Mucosa of stomach (tissue), 1 donor: ENCODE data around the gene FAM171A2.
"Not testable (repeated sequence)": the region's sequence is repeated elsewhere in the genome, so short reads cannot be mapped to it uniquely, and the experiment has no call there.

ENCODE experiments used
- H3K27me3 ChIP-seq: one replicate; pipeline ENCODE4 v1.7.0; 2013; ENCODE audit warnings: mild to moderate bottlenecking, low read length; ENCODE audit not compliant: control insufficient read depth, insufficient read depth
- H3K36me3 ChIP-seq: one replicate; pipeline ENCODE4 v1.7.0; 2013; ENCODE audit warnings: low read length; ENCODE audit not compliant: control insufficient read depth, insufficient read depth
- H3K4me1 ChIP-seq: one replicate; pipeline ENCODE4 v1.7.0; 2013; ENCODE audit warnings: mild to moderate bottlenecking, low read length; ENCODE audit not compliant: control insufficient read depth, insufficient read depth
- H3K4me3 ChIP-seq: one replicate; pipeline ENCODE4 v1.7.0; 2013; ENCODE audit warnings: low read length
- H3K9ac ChIP-seq: one replicate; pipeline ENCODE4 v1.7.0; 2013; ENCODE audit warnings: mild to moderate bottlenecking, low read length, moderate library complexity
- H3K9me3 ChIP-seq: one replicate; pipeline ENCODE4 v1.7.0; 2013; ENCODE audit warnings: mild to moderate bottlenecking, low read length, moderate library complexity; ENCODE audit not compliant: control insufficient read depth
- donor health status: Pancreatic carcinoma.

Gene FAM171A2

DNA sequence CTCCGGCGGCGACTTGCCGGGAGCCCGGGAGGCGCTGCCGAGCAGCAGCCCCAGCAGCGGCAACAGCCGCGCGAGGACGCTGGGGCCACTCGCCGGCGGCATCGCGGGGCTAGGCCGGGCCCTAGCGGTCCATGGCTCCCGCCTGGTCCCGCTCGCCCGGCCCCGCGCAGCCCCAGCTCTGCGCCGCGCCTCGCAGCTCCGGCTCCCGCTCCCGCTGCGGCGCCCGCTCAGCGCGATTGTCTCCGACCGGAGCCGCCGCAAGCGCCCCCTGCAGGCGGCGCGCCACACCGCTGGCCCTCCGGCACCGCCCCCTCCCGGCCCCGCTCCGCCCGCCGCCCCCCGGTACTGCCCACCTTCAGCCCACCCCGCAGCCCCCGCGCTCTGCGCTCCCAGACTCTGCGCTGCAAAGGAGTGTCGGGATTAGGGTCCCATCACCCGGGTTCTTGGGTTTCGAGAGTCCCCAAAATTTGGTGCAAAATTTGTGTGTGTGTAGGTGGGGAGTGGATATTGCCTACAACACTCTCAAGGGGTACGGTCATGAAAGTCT is at the start of gene FAM171A2:
FAM171A2 (minus strand) TSS at position 241 of the 547 bp plus-strand sequence; CDS start at position 102, 139 bp downstream.
- no peaks in the 10 kb centered on the region for H3K4me1 ChIP-seq
- no peak within 1 kb of the TSS for H3K9ac ChIP-seq
- H3K4me3 ChIP-seq, result no peak within 1 kb of the TSS
- no peaks in the 10 kb centered on the region for H3K9me3 ChIP-seq
- H3K36me3 ChIP-seq, result no peaks in the 10 kb centered on the region
- peaks cover 32% of the 10 kb centered on the region for H3K27me3 ChIP-seq

DNA sequence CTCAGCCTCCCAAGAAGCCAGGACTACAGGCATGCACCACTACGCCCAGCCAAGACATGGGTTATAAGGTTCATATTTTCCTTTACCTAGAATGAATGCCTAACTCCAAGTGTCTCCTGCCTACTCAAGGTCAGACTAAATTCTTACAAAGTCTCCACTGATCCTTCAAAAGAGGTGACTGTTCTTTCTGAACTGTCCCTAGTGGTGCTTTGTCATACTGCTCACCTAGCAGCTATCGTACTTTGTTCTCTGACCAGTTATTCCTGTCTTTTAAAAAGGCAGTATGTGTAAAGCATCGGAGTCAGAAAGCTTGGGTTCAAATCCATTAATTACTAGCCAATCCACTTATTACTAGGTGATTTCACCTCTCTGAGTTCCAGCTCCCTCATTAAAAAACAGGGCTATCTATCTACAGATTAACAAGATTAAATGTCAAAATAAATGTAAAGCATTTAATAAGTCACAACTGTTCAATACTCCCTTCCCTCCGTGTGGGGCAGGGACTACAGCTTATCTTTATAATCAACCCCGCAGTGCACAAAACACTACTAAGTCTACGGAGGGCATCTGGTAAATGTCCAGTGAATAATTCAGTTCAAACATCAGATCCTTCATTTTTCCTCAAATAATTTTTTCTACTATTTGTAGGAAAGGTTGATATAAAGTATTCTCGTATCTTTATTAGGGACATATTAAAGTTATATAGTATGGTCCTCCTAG is 45.8 kb upstream of the FAM171A2 start:
- Histone ChIP-seq H3K9ac (no peak overlapping the region), H3K36me3 (no peaks in the 10 kb centered on the region), H3K27me3 (no peaks in the 10 kb centered on the region), H3K4me3 (no peak overlapping the region), H3K9me3 (no peaks in the 10 kb centered on the region), H3K4me1 (no peaks in the 10 kb centered on the region)

DNA sequence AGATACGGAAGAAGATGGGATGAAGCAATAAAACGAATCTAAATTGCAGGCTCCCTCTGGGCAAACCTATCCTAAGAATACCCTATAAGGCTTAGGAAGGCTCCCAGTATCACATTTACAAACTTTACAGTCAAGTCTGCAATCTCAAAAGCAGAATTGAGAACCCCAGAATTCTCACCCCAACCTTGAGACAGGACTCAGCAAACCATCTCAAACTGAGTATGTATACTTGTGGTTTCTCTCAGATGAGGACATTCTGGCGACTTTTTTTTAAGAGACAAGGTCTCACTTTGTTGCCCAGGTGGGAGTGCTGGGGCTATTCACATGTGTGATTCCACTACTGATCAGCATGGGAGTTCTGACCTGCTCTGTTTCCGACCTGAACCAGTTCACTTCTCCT is 45.1 kb upstream of the FAM171A2 start:
- H3K27me3 ChIP-seq, result no peaks in the 10 kb centered on the region
- no peak overlapping the region for H3K4me3 ChIP-seq
- no peaks in the 10 kb centered on the region for H3K4me1 ChIP-seq
- H3K9ac ChIP-seq, result no peak overlapping the region
- no peaks in the 10 kb centered on the region for H3K9me3 ChIP-seq
- no peaks in the 10 kb centered on the region for H3K36me3 ChIP-seq

DNA sequence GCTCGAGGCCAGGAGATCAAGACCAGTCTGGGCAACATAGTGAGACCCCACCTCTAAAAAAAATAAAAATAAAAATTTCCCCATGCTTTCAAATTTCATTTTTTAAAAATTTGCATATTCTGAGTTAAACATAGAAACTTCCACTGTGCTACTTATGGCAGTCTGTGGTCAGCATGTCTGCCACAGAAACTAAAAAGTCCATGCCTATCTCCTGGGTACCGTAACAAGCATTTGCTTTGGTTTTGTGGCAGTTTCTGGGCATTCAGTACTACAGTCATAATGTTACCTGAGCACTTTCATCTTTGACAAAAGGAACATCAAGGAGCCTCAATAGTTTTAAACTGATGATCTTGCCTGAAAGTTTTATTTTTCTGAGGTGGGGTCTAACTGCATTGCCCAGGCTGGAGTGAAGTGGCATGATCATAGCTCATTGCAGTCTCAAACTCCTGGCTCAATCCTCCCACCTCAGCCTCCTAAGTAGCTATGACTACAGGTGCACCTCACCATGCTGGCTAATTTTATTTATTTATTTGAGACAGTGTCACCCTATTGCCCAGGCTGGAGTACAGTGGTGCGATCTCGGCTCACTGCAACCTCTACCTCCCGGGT is 39.0 kb upstream of the FAM171A2 start:
- H3K36me3 ChIP-seq, result no peaks in the 10 kb centered on the region
- no peaks in the 10 kb centered on the region for H3K4me1 ChIP-seq
- H3K9ac ChIP-seq, result no peak overlapping the region
- no peaks in the 10 kb centered on the region for H3K9me3 ChIP-seq
- H3K4me3 ChIP-seq, result no peak overlapping the region
- H3K27me3 ChIP-seq, result no peaks in the 10 kb centered on the region

DNA sequence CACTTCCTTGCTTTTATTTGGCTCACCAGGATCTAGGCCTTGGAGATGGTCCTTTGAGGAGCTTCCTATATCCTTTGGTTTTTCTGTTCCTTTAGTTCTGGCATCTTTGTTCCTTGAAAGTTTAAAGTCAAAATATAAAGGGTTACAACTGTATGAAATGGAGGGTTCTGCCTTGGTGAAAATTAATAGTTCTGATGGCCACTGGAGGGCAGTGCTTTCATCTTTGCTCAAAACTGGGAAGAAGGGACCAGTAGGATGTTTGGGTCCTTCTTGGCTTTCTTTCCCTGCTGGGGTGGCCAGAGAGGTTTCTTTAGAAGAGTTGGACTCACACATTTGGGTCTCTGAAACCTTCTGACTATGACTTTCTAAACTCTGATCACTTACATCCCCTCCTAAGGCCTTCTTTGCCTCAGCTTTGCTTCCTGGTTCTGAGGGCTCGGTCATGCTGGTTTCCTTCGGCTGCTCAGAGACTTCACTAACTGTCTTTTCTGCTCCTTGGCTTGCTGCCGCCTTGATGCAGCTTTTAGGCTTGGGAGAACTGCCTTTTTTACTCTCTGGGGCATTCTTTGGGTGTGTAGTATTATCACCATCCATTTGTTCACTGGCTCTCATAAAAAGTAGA is 36.7 kb upstream of the FAM171A2 start:
- H3K36me3 ChIP-seq, result no peaks in the 10 kb centered on the region
- H3K27me3 ChIP-seq, result no peaks in the 10 kb centered on the region
- H3K9me3 ChIP-seq, result no peaks in the 10 kb centered on the region
- H3K4me1 ChIP-seq, result no peaks in the 10 kb centered on the region
- H3K4me3 ChIP-seq, result no peak overlapping the region
- no peak overlapping the region for H3K9ac ChIP-seq

DNA sequence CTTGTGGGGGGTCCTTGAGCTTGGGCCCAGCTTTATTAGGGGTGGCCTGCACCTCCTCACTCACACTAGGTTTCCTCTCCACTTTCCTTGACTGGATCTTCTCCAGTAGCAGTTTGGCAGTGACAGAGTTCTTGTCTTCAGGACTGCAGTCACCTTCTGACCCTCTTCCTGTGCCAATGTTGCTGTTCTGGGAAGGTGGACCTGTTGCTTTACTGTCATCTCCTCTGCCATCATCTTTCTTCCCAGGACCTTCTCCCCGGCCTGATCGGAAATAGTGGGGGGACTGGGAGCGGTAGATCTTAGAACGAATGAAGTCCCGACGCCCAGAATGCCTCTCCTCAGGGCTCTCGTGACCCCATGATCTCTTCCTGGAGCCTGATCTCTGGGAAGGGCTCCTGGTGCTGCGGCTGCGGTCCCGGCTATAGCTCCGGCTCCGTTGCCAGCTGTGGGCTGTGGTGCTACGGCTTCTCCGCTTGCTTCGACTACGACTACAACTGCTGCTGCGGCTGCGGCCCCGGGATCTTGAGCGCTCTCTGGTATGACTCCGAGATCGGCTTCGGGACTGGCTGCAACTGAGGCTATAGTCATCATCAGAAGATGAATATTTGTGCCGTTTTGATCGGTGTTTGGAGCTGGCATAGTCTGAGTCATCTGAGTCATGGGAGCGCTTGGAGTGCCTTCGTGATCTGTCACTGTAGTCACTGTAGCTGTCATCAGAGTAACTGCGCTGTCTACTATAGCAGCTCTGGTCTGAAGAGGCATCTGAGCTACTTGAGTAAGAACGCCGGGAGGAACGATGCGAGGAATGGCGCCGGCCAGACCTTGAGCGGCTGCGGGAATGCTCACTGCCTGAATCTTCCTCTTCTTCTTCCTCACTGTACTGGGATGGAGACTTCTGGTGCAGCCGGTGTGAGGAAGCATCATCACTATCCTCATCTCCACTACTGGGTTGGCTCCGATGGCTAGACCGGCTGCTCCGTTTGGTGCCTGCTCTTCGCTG is 35.3 kb upstream of the FAM171A2 start:
- no peaks in the 10 kb centered on the region for H3K9me3 ChIP-seq
- H3K36me3 ChIP-seq, result no peaks in the 10 kb centered on the region
- no peak overlapping the region for H3K9ac ChIP-seq
- H3K27me3 ChIP-seq, result no peaks in the 10 kb centered on the region
- no peaks in the 10 kb centered on the region for H3K4me1 ChIP-seq
- H3K4me3 ChIP-seq, result no peak overlapping the region

DNA sequence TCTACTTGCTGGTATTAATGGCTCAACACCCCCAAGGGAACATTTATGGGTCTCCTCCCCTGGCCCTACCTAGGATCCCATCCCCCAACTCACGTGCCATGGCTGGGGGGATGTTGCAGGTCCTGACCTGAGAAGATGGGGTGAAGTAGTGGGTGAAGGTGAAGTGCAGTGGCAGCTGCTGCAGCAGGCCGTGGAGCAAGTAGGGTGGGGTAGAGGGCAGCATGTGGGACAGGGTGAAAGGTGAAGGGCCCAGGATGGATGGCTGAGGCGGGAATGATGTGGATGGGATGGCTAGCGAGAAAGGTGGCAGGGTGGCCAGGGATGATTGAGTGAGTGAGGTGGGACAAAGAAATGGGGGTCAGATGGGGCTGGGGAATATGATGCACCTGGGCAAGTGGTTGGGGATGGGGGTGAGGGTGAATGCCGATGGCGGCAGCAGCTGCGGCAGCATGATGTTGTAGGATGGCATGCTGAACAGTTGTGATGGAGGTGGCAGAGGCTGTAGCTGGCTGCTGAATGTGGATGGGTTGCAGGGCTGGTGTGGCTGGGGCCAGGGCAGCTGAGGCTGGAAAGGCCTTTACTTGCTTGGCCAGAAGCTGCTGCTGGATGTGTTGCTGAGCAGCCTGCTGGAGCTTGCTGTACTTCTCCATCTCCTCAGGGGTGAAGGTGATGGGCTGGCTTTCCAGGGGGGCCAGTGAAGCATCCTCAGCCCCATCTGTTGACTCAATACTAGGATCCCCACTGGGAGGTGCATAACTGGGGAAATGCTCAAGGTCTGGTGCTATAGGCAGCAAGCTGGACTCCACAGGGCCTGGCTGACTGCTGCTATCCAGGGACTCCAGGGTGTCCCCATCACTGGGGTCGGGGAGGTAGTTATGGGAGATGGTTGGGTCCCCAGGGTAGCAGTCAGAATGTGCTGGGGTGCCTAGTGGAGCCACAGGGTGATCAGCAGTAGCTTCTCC is 34.1 kb upstream of the FAM171A2 start:
- Histone ChIP-seq H3K4me1 (peaks cover 6% of the 10 kb centered on the region), H3K4me3 (no peak overlapping the region), H3K9ac (no peak overlapping the region), H3K36me3 (no peaks in the 10 kb centered on the region), H3K9me3 (no peaks in the 10 kb centered on the region), H3K27me3 (no peaks in the 10 kb centered on the region)

DNA sequence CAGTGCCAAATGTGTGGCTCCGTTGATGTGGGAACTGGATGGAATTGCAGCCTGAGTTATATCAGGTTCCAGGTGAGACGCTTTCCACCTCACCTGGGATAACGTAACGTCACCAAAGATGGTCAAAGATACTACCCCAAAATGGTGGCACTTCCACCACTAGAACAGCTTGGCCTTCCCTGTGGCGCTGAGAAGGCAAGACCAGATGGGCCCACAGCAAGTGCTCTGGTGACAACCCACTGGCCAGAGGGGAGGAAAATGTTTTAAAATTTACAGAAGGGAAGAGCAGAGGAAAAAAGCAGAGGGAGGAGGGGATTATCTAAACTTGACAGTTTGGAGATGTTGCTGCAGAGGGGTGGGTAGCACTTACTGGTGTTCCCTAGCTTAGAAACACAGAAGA is 33.3 kb upstream of the FAM171A2 start:
- Histone ChIP-seq H3K4me1 (peaks cover 7% of the 10 kb centered on the region), H3K36me3 (no peaks in the 10 kb centered on the region), H3K4me3 (no peak overlapping the region), H3K9ac (no peak overlapping the region), H3K9me3 (no peaks in the 10 kb centered on the region), H3K27me3 (no peaks in the 10 kb centered on the region)

DNA sequence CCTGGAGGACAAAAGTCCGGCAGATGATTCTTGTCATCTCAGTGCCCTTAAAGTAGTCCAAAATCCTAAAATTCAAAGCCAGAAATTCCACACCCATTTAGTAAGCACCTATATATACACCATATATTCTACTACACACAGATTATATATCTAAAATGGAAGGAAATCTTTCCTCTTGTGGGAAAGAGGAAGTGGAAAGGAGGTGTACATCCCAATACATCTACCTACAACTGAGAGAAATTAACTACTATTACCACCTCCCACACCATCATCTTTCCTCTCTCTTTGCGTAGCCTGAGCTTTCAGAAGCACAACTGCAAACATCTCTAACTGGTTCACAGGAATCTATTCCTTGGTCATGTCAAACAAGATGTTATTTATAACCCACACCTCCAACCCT is 31.2 kb upstream of the FAM171A2 start:
- H3K9me3 ChIP-seq, result no peaks in the 10 kb centered on the region
- no peaks in the 10 kb centered on the region for H3K36me3 ChIP-seq
- peaks cover 7% of the 10 kb centered on the region for H3K4me1 ChIP-seq
- no peak overlapping the region for H3K9ac ChIP-seq
- no peak overlapping the region for H3K4me3 ChIP-seq
- no peaks in the 10 kb centered on the region for H3K27me3 ChIP-seq

DNA sequence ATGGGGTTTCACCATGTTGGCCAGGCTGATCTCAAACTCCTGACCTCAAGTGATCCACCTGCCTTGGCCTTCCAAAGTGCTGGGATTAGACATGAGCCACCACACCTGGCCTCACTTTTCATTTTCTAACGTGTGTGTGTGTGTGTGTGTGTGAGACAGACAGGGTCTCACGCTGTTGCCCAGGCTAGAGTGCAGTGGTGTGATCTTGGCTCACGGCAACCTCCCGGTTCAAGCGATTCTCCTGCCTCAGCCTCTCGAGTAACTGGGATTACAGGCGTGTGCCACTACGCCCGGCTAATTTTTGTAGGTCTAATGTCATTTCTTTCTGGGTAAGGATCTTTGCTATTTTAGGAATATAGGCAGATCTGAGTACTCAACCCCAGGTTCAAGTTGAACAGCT is 30.5 kb upstream of the FAM171A2 start:
- H3K27me3 ChIP-seq, H3K9me3 ChIP-seq, H3K36me3 ChIP-seq, H3K9ac ChIP-seq, H3K4me1 ChIP-seq, H3K4me3 ChIP-seq: not testable (repeated sequence)
